K562 treated with DMSO at 1 percent for 48 hours (cell line): ENCODE measurements around the gene PTDSS2. TPM values are rescaled to one million over a fixed set of nuclear protein-coding genes. Genes with fewer than 3 reads are reported as not detected.

Experiments used
- total RNA-seq: library from RNA; unstranded; fragments of 300-600 nt; gene quantifications from 2 replicates; pipeline ENCODE4 v1.2.3, GENCODE V29; 2022; ENCODE audit warnings: low replicate concordance; ENCODE audit errors: extremely low read depth

PTDSS2 gene
- not detected in 2 replicates for total RNA-seq

GRCh38 chr11:449889-450808, at the start of gene PTDSS2:
PTDSS2 (plus strand) TSS chr11:450279; CDS start chr11:450456, 177 bp downstream.

GRCh38 chr11:441418-442274, 8.4 kb upstream of the PTDSS2 start, which contains the start of gene ANO9:
ANO9 (minus strand) TSS chr11:442011; CDS start chr11:441926, 85 bp downstream.

GRCh38 chr11:506995-507726, 57.1 kb downstream of the PTDSS2 start, which contains the start of gene RNH1:
RNH1 (minus strand) TSS chr11:507242; CDS start chr11:502162, 5,080 bp downstream.

GRCh38 chr11:535519-536454, 85.7 kb downstream of the PTDSS2 start, which contains the start of gene HRAS:
HRAS (minus strand) TSS chr11:535576.

DNA sequence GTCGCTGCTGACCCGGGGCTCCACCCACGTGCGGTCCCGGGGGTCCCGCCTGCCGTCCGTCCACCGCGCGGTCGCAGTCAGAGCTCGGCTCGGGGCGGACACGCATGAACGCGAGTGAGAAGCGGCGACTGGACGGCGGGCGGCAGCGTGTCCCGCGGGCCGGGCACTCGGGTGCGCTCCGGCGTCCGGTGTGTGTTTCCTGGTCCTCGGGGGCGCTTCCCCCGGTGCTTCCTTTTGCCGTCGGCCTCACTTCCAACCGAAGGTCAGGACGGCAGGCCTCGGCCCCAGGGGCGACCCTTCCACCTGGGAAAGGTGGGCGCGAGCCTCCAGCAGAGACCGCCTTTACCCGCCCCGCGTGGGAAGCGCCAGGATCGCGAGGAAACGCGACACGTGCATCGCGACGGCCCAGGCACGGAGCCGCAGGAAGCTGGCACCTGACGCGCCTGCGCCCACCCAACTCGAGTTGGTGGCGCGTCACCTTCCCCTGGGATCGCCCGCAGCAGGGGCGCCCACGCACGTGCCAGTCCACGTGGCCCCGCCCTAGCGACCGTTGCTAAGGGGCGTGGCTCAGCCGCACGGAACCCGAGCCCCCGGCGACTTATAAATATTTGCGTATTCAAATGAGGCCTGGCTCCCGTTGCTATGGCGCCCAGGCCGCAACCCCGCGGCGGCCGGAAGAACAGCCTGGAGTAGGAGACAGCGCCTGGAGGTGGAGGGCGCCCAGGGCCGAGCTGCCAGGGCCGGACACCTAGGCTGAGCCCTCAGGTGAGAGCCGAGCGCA, 87.0 kb downstream of the PTDSS2 start, which contains the start of gene LRRC56:
Gene LRRC56 (plus strand): TSS at position 687 of the 781 bp plus-strand sequence. CDS start 3,158 bp downstream, outside the sequence.

Other genes with a start within 250 kb of the PTDSS2 start
- not detected in 2 replicates for gene BET1L, start 242.9 kb upstream of the PTDSS2 start, total RNA-seq
- gene RIC8A, start 242.6 kb upstream of the PTDSS2 start, total RNA-seq = not detected in 2 replicates
- not detected in 2 replicates for gene SIRT3, start 213.9 kb upstream of the PTDSS2 start, total RNA-seq
- gene PSMD13, start 213.3 kb upstream of the PTDSS2 start, total RNA-seq = not detected in 2 replicates
- gene NLRP6, start 171.9 kb upstream of the PTDSS2 start, total RNA-seq = not detected in 2 replicates
- gene PGGHG, start 161.2 kb upstream of the PTDSS2 start, total RNA-seq = not detected in 2 replicates
- not detected in 2 replicates for gene IFITM5, start 150.8 kb upstream of the PTDSS2 start, total RNA-seq
- gene IFITM2, start 142.5 kb upstream of the PTDSS2 start, total RNA-seq = 1,297 TPM in 1 of 2 replicates, not detected in the other
- gene IFITM1, start 136.2 kb upstream of the PTDSS2 start, total RNA-seq = 1,098 TPM in 1 of 2 replicates, not detected in the other
- gene IFITM3, start 129.4 kb upstream of the PTDSS2 start, total RNA-seq = not detected in 2 replicates
- not detected in 2 replicates for gene B4GALNT4, start 80.8 kb upstream of the PTDSS2 start, total RNA-seq
- gene PKP3, start 56.1 kb upstream of the PTDSS2 start, total RNA-seq = not detected in 2 replicates
- not detected in 2 replicates for gene SIGIRR, start 35.3 kb upstream of the PTDSS2 start, total RNA-seq
- not detected in 2 replicates for gene ANO9, start 8.3 kb upstream of the PTDSS2 start, total RNA-seq
- gene RNH1, start 57.0 kb downstream of the PTDSS2 start, total RNA-seq = not detected in 2 replicates
- not detected in 2 replicates for gene HRAS, start 85.3 kb downstream of the PTDSS2 start, total RNA-seq
- not detected in 2 replicates for gene LRRC56, start 87.2 kb downstream of the PTDSS2 start, total RNA-seq
- gene LMNTD2, start 110.5 kb downstream of the PTDSS2 start, total RNA-seq = not detected in 2 replicates
- not detected in 2 replicates for gene RASSF7, start 110.7 kb downstream of the PTDSS2 start, total RNA-seq
- gene PHRF1, start 126.2 kb downstream of the PTDSS2 start, total RNA-seq = not detected in 2 replicates
- gene IRF7, start 165.7 kb downstream of the PTDSS2 start, total RNA-seq = not detected in 2 replicates
- not detected in 2 replicates for gene CDHR5, start 174.7 kb downstream of the PTDSS2 start, total RNA-seq
- not detected in 2 replicates for gene SCT, start 176.9 kb downstream of the PTDSS2 start, total RNA-seq
- not detected in 2 replicates for gene DRD4, start 187.0 kb downstream of the PTDSS2 start, total RNA-seq
- not detected in 2 replicates for gene DEAF1, start 244.9 kb downstream of the PTDSS2 start, total RNA-seq
- not detected in 2 replicates for gene TMEM80, start 245.5 kb downstream of the PTDSS2 start, total RNA-seq